H1 (cell line): ENCODE results near the gene ARHGEF12. TPM values are rescaled to one million over a fixed set of nuclear protein-coding genes. Genes with fewer than 3 reads are reported as not detected.

Experiments used
- CTCF ChIA-PET: fragments of 300-600 bp; sonication (Branson Sonifier 250); formaldehyde crosslinking; loops from one replicate; lab custom pipeline; 2021; ENCODE audit not compliant: partially characterized antibody; lab: Charles Lee
- POLR2A ChIA-PET: fragments of 300-600 bp; sonication (Branson Sonifier 250); formaldehyde crosslinking; loops from one replicate; lab custom pipeline; 2021; ENCODE audit warnings: inconsistent platforms; ENCODE audit not compliant: partially characterized antibody; lab: Charles Lee
- DNase-seq, 2 experiments: peaks; one replicate each; pipeline versions ENCODE4 v3.0.0 to v3.0.0-alpha.2; 2010 to 2022; ENCODE audit warnings: low spot score in 2 of 2, low read depth in 1 of 2, mixed read lengths in 1 of 2
- FAIRE-seq: peaks from 2 replicates; lab custom pipeline; 2011; peaks lifted over from hg19 to GRCh38; lab: Jason Lieb, UNC
- H2AFZ ChIP-seq: 2 replicates; pipeline ENCODE4 v1.8.1; 2012; ENCODE audit warnings: low read length, inconsistent platforms
- H2AK5ac ChIP-seq: 2 replicates; pipeline ENCODE4 v1.6.1; 2013; ENCODE audit warnings: low read depth, low read length
- H2BK120ac ChIP-seq: replicated peaks from 2 replicates; pipeline ENCODE3; 2013; ENCODE audit warnings: low read depth, low read length, inconsistent platforms
- H2BK12ac ChIP-seq: 2 replicates; pipeline ENCODE4 v1.6.1; 2013; ENCODE audit warnings: low read depth, low read length
- H2BK15ac ChIP-seq: 2 replicates; pipeline ENCODE4 v1.6.1; 2013; ENCODE audit warnings: low read length
- H2BK20ac ChIP-seq: 2 replicates; pipeline ENCODE4 v1.6.1; 2013; ENCODE audit warnings: low read length
- H2BK5ac ChIP-seq: 2 replicates; pipeline ENCODE4 v1.6.1; 2013; ENCODE audit warnings: low read depth, low read length
- H3K14ac ChIP-seq: 2 replicates; pipeline ENCODE4 v1.6.1; 2013; ENCODE audit warnings: inconsistent platforms; ENCODE audit not compliant: insufficient read length
- H3K18ac ChIP-seq: 2 replicates; pipeline ENCODE4 v1.6.1; 2013; ENCODE audit warnings: low read length; ENCODE audit errors: extremely low read depth
- H3K23ac ChIP-seq: 2 replicates; pipeline ENCODE4 v1.6.1; 2013; ENCODE audit warnings: inconsistent platforms; ENCODE audit not compliant: insufficient read length
- H3K23me2 ChIP-seq: 2 replicates; pipeline ENCODE4 v1.6.1; 2013; ENCODE audit warnings: low read depth, low read length
- H3K27ac ChIP-seq: 2 replicates; pipeline ENCODE4 v1.6.1; 2011; ENCODE audit warnings: low read depth, low read length, inconsistent platforms
- H3K27me3 ChIP-seq, 4 experiments: replicated peaks in 1 of 4; 1 replicate in 1 of 4; 2 replicates in 3 of 4; pipeline versions ENCODE4 v1.6.1 to v1.8.1; 2011 to 2013; ENCODE audit warnings: low read length in 3 of 4, mild to moderate bottlenecking in 3 of 4, inconsistent platforms in 2 of 4, mixed read lengths in 2 of 4, moderate library complexity in 1 of 4; ENCODE audit not compliant: control insufficient read depth in 3 of 4, insufficient read depth in 3 of 4; ENCODE audit errors: extremely low read depth in 1 of 4
- H3K36me3 ChIP-seq, 4 experiments: 2 replicates each; pipeline versions ENCODE4 v1.6.1 to v1.8.1; 2011 to 2013; ENCODE audit warnings: mild to moderate bottlenecking in 4 of 4, low read length in 3 of 4, moderate library complexity in 2 of 4, control low read depth in 1 of 4, inconsistent platforms in 1 of 4; ENCODE audit not compliant: insufficient read depth in 4 of 4, control insufficient read depth in 2 of 4
- H3K4ac ChIP-seq: replicated peaks from 2 replicates; pipeline ENCODE3; 2013; ENCODE audit warnings: low read length, low read depth, mixed read lengths, inconsistent platforms; ENCODE audit not compliant: insufficient read length
- H3K4me1 ChIP-seq, 4 experiments: replicated peaks in 1 of 4; 1 replicate in 1 of 4; 2 replicates in 3 of 4; pipeline versions ENCODE4 v1.6.1 to v1.8.1; 2011 to 2013; ENCODE audit warnings: low read length in 3 of 4, inconsistent platforms in 2 of 4, mixed read lengths in 1 of 4; ENCODE audit not compliant: insufficient read depth in 4 of 4, control insufficient read depth in 3 of 4
- H3K4me2 ChIP-seq, 2 experiments: 2 replicates each; pipeline versions ENCODE4 v1.6.1 to v1.8.1; 2011 to 2013; ENCODE audit warnings: low read depth in 2 of 2, low read length in 2 of 2, control low read depth in 1 of 2, inconsistent platforms in 1 of 2, mild to moderate bottlenecking in 1 of 2; ENCODE audit not compliant: insufficient read depth in 1 of 2
- H3K4me3 ChIP-seq, 4 experiments: fragments of 200-600, 300-600 bp in 1 of 4; sonication (generic), shearing (Covaris generic), sonication (Bioruptor Twin) in 1 of 4; 2 replicates each; pipeline versions ENCODE4 v1.5.1 to v1.8.1; 2011 to 2016; ENCODE audit warnings: low read length in 4 of 4, low read depth in 3 of 4, control low read depth in 2 of 4, inconsistent platforms in 2 of 4, mild to moderate bottlenecking in 2 of 4, mixed read lengths in 1 of 4, moderate library complexity in 1 of 4; ENCODE audit not compliant: insufficient read depth in 2 of 4; ENCODE audit errors: extremely low read depth in 1 of 4
- H3K56ac ChIP-seq: replicated peaks from 2 replicates; pipeline ENCODE3; 2013; ENCODE audit warnings: low read depth, mild to moderate bottlenecking, mixed read lengths, low read length, inconsistent platforms; ENCODE audit not compliant: insufficient read length
- H3K79me1 ChIP-seq: 2 replicates; pipeline ENCODE4 v1.6.1; 2013; ENCODE audit warnings: low read depth, low read length, control low read depth
- H3K79me2 ChIP-seq, 2 experiments: 2 replicates each; pipeline versions ENCODE4 v1.6.1 to v1.8.1; 2012 to 2013; ENCODE audit warnings: low read length in 2 of 2, mild to moderate bottlenecking in 2 of 2, inconsistent platforms in 1 of 2; ENCODE audit not compliant: insufficient read depth in 2 of 2, control insufficient read depth in 1 of 2
- H3K9ac ChIP-seq, 4 experiments: replicated peaks in 1 of 4; 1 replicate in 1 of 4; 2 replicates in 3 of 4; pipeline versions ENCODE4 v1.6.1 to v1.8.1; 2011 to 2013; ENCODE audit warnings: low read depth in 3 of 4, low read length in 3 of 4, control low read depth in 2 of 4, mild to moderate bottlenecking in 2 of 4, moderate library complexity in 2 of 4, inconsistent platforms in 1 of 4; ENCODE audit errors: extremely low read depth in 1 of 4
- H3K9me3 ChIP-seq, 2 experiments: 2 replicates each; pipeline versions ENCODE4 v1.6.1 to v1.8.1; 2012 to 2013; ENCODE audit warnings: mild to moderate bottlenecking in 2 of 2, moderate library complexity in 2 of 2, control low read depth in 1 of 2, inconsistent platforms in 1 of 2, low read depth in 1 of 2, low read length in 1 of 2, mixed read lengths in 1 of 2; ENCODE audit not compliant: insufficient read depth in 2 of 2
- H4K20me1 ChIP-seq, 2 experiments: replicated peaks in 1 of 2; 2 replicates each; pipeline versions ENCODE3 to v1.8.1; 2011 to 2013; ENCODE audit warnings: inconsistent platforms in 2 of 2, low read length in 2 of 2, mild to moderate bottlenecking in 1 of 2; ENCODE audit not compliant: insufficient read depth in 2 of 2, control insufficient read depth in 1 of 2
- H4K5ac ChIP-seq: 2 replicates; pipeline ENCODE4 v1.6.1; 2013; ENCODE audit warnings: low read length, low read depth, mixed read lengths, inconsistent platforms; ENCODE audit not compliant: insufficient read length
- H4K8ac ChIP-seq: 2 replicates; pipeline ENCODE4 v1.8.0; 2013; ENCODE audit warnings: mild to moderate bottlenecking, moderate library complexity, low read length, inconsistent platforms; ENCODE audit not compliant: insufficient read depth; ENCODE audit errors: extremely low read depth
- H4K91ac ChIP-seq: replicated peaks from 2 replicates; pipeline ENCODE3; 2013; ENCODE audit warnings: low read length, mixed read lengths, inconsistent platforms; ENCODE audit not compliant: insufficient read length
- CREB1 ChIP-seq: IDR thresholded peaks from 2 replicates; pipeline ENCODE4 v1.6.1; 2012; ENCODE audit warnings: inconsistent platforms
- WGBS, 2 experiments: shearing (Covaris generic) in 1 of 2; methylation state at CpG; one replicate each; pipeline versions ENCODE4 v1.1.6 to v1.1.7; 2013 to 2015; ENCODE audit warnings: low lambda C conversion rate in 2 of 2, mixed read lengths in 2 of 2, inconsistent platforms in 1 of 2, low coverage in 1 of 2, missing lambda C conversion rate in 1 of 2; ENCODE audit not compliant: insufficient replicate concordance in 2 of 2, insufficient coverage in 1 of 2, insufficient read length in 1 of 2; ENCODE audit errors: extremely low coverage in 1 of 2, missing lambda C conversion rate in 1 of 2; 5-methylcytosine and 5-hydroxymethylcytosine counted together
- polyA plus RNA-seq, 7 experiments: library from polyadenylated mRNA; depleted of rRNA in 3 of 7; stranded (reverse) in 5 of 7; unstranded in 2 of 7; fragments of >200 nt in 5 of 7; fragments of 200-250 nt in 2 of 7; gene quantifications; 1 replicate in 5 of 7; 2 replicates in 1 of 7; 4 replicates in 1 of 7; pipeline versions ENCODE4 v1.2.1 to v1.2.3, GENCODE V29; 2011 to 2013; ENCODE audit warnings: missing spikeins in 2 of 7, mixed read lengths in 2 of 7
- total RNA-seq: library from RNA; stranded (reverse); fragmentation: NEBNext Ultra II Directional; extraction: Animal tissue kit (Norgen Biotek cat#: 25700); gene quantifications from 2 replicates; pipeline ENCODE4 v1.2.1, GENCODE V29; 2021

ARHGEF12 gene
- total and polyA plus RNA-seq, 2 of the 8 experiments (the other 6 are each of a cell fraction or from before 2014, with no cell fraction given) = 5.1 to 33.7 TPM

GRCh38 chr11:120385655-120386054 is 49.4 kb downstream of the ARHGEF12 start:
- Histone ChIP-seq H3K18ac (no peak overlapping the region), H2BK12ac (no peak overlapping the region), H2BK5ac (no peak overlapping the region), H4K91ac (no peak overlapping the region), H3K56ac (no peak overlapping the region), H3K36me3 (0 out of 8 replicates have a peak, but pooled peaks cover 0 to 4% (median 0%) of the 10 kb centered on the region in 4 experiments), H4K8ac (no peak overlapping the region), H3K79me1 (peaks cover 4% of the 10 kb centered on the region; the same call in 1 of the 2 replicates), H3K79me2 (peaks cover 3 to 87% of the 10 kb centered on the region in 2 experiments; a peak in 3 of 4 replicates), H2AK5ac (no peak overlapping the region), H3K23me2 (no peaks in the 10 kb centered on the region), H2BK120ac (no peak overlapping the region), H2BK15ac (no peak overlapping the region), H3K27me3 (no peaks in the 10 kb centered on the region), H3K4me1 (peaks cover 0 to 2% (median 0%) of the 10 kb centered on the region in 4 experiments; a peak in 2 of 7 replicates), H4K5ac (no peak overlapping the region), H4K20me1 (no peaks in the 10 kb centered on the region), H3K27ac (no peak overlapping the region), H2AFZ (no peak overlapping the region), H3K4ac (no peak overlapping the region), H3K14ac (no peak overlapping the region), H3K9ac (no peak overlapping the region), H3K4me3 (no peak overlapping the region), H2BK20ac (no peak overlapping the region), H3K23ac (no peak overlapping the region), H3K9me3 (peaks cover 6 to 10% of the 10 kb centered on the region in 2 experiments)
- ChIA-PET CTCF (interaction anchor here (1.1 to 1.7 kb wide), 4 partner anchors 10 to 48 kb away, joined by 3 to 7 read pairs (median 4); partner anchors contain the start of gene ARHGEF12), POLR2A (no interaction called here)
- FAIRE-seq = no peak
- 73% methylated on average over 2 of the region's 2 CpGs; no CpG with 5 or more reads in 1 of the 2 experiments for WGBS, 2 experiments
- no peak for TF ChIP-seq CREB1
- TF ChIP-seq, all 59 proteins: peak for 0
- H3K4me2 ChIP-seq = no peak overlapping the region
- no peak for DNase-seq
